ENCODE data around the gene CASP3. TPM values are rescaled to one million over a fixed set of nuclear protein-coding genes. Genes with fewer than 3 reads are reported as not detected.
"Not testable (repeated sequence)": the region's sequence is repeated elsewhere in the genome, so short reads cannot be mapped to it uniquely, and the experiment has no call there.

Gene CASP3
- total and polyA plus RNA-seq, 2 donors (not counting 1 experiment from before 2014, with no cell fraction given) = 26.4 to 41.1 TPM

DNA sequence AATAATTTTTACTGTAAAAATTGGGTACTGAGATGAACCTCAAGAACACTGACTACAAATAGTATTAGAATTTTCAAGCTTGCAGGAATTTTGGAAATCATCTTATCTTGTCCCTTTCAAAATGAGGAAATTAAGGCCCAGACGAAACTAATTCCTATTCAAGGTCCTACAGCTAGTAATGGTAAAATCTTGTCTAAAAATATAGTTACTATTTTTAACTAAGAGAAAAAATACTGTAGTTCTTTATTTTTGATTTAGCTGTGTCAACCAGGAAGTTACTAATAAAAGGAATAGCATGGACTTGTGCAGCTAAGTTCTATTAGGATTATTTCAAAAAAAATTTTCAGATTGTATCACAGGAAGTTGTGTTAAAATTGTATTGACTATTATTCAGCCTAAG is 13.0 kb upstream of the CASP3 start:
- H3K9ac ChIP-seq (ENCODE audit: insufficient read depth, low read length) = no peak overlapping the region
- DNase-seq (ENCODE audit: low read depth in 2 of 2) = no peak
- H3K79me2 ChIP-seq (ENCODE audit: control insufficient read depth, insufficient read depth, low read length) = no peaks in the 10 kb centered on the region
- H3K4me2 ChIP-seq (ENCODE audit: extremely low read depth, insufficient read depth, low read length) = no peak overlapping the region
- H3K27ac ChIP-seq (ENCODE audit: insufficient read depth, low read length) = no peak overlapping the region
- H3K9me3 ChIP-seq (ENCODE audit: control insufficient read depth, insufficient read depth, low read depth, low read length) = no peaks in the 10 kb centered on the region
- no peak overlapping the region for H3K4me3 ChIP-seq (replicated peaks in 1 of 4; ENCODE audit: control extremely low read depth in 1 of 4, insufficient read depth in 1 of 4, low read depth in 3 of 4, low read length in 4 of 4)
- TF ChIP-seq, protein P1, sequence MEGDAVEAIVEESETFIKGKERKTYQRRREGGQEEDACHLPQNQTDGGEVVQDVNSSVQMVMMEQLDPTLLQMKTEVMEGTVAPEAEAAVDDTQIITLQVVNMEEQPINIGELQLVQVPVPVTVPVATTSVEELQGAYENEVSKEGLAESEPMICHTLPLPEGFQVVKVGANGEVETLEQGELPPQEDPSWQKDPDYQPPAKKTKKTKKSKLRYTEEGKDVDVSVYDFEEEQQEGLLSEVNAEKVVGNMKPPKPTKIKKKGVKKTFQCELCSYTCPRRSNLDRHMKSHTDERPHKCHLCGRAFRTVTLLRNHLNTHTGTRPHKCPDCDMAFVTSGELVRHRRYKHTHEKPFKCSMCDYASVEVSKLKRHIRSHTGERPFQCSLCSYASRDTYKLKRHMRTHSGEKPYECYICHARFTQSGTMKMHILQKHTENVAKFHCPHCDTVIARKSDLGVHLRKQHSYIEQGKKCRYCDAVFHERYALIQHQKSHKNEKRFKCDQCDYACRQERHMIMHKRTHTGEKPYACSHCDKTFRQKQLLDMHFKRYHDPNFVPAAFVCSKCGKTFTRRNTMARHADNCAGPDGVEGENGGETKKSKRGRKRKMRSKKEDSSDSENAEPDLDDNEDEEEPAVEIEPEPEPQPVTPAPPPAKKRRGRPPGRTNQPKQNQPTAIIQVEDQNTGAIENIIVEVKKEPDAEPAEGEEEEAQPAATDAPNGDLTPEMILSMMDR (conservative IDR thresholded peaks at IDR 0.05 in 1 of 2, IDR thresholded peaks at IDR 0.05 in 1 of 2; ENCODE audit: low read depth in 1 of 2, low read length in 2 of 2) = no peak
- TF ChIP-seq EZH2 (IDR thresholded peaks at IDR 0.05; ENCODE audit: low read length, missing control alignments) = no peak
- H4K20me1 ChIP-seq (ENCODE audit: control insufficient read depth, extremely low read depth, insufficient read depth, low read length) = no peaks in the 10 kb centered on the region
- H3K27me3 ChIP-seq (ENCODE audit: control insufficient read depth, insufficient read depth, low read length) = no peaks in the 10 kb centered on the region
- no peaks in the 10 kb centered on the region for H3K4me1 ChIP-seq (ENCODE audit: control insufficient read depth, extremely low read depth, insufficient read depth, low read length)
- H2AFZ ChIP-seq (ENCODE audit: low read length) = no peak overlapping the region
- H3K36me3 ChIP-seq (ENCODE audit: control insufficient read depth, insufficient read depth, low read length) = no peaks in the 10 kb centered on the region

DNA sequence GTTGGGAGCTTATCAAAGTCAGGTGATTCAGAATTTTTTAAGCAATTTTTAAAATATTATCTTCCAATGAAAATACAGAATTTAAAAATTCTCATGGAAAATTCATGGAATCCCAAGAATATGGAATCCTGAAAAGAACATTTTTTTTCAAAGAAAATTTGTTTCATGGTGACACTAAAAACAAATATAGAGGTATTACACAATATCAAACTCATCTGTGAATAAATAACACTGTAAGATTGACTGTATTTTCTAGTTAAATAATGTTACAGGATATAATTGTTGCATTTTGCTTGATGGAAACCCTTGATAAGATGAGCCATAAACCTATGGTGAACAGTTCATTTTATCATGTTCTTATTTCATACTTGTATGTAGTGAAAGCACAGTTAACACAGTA is 11.7 kb upstream of the CASP3 start:
- no peak overlapping the region for H3K4me2 ChIP-seq (ENCODE audit: extremely low read depth, insufficient read depth, low read length)
- H4K20me1 ChIP-seq (ENCODE audit: control insufficient read depth, extremely low read depth, insufficient read depth, low read length) = no peaks in the 10 kb centered on the region
- H3K27ac ChIP-seq (ENCODE audit: insufficient read depth, low read length) = no peak overlapping the region
- no peak overlapping the region for H3K9ac ChIP-seq (ENCODE audit: insufficient read depth, low read length)
- H3K36me3 ChIP-seq (ENCODE audit: control insufficient read depth, insufficient read depth, low read length) = no peaks in the 10 kb centered on the region
- no peak overlapping the region for H2AFZ ChIP-seq (ENCODE audit: low read length)
- H3K4me1 ChIP-seq (ENCODE audit: control insufficient read depth, extremely low read depth, insufficient read depth, low read length) = no peaks in the 10 kb centered on the region
- no peak overlapping the region for H3K4me3 ChIP-seq (replicated peaks in 1 of 4; ENCODE audit: control extremely low read depth in 1 of 4, insufficient read depth in 1 of 4, low read depth in 3 of 4, low read length in 4 of 4)
- no peaks in the 10 kb centered on the region for H3K79me2 ChIP-seq (ENCODE audit: control insufficient read depth, insufficient read depth, low read length)
- DNase-seq (ENCODE audit: low read depth in 2 of 2) = no peak
- no peaks in the 10 kb centered on the region for H3K27me3 ChIP-seq (ENCODE audit: control insufficient read depth, insufficient read depth, low read length)
- no peaks in the 10 kb centered on the region for H3K9me3 ChIP-seq (ENCODE audit: control insufficient read depth, insufficient read depth, low read depth, low read length)
- TF ChIP-seq, protein P1 (conservative IDR thresholded peaks at IDR 0.05 in 1 of 2, IDR thresholded peaks at IDR 0.05 in 1 of 2; ENCODE audit: low read depth in 1 of 2, low read length in 2 of 2) = no peak
- no peak for TF ChIP-seq EZH2 (IDR thresholded peaks at IDR 0.05; ENCODE audit: low read length, missing control alignments)

DNA sequence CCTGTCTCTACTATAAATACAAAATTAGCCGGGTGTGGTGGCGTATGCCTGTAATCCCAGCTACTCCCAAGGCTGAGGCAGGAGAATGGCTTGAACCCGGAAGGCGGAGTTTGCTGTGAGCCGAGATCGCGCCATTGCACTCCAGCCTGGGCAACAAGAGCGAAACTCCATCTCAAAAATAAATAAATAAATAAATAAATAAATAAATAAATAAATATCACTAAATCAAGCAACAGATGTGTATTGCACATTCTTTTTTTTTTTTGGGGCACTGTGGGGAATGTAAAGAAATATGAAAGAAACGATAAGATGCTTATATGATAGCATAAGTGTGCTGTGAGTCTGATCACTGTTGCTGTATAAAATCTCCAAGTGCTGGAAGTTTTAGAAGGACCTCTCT is 8.6 kb upstream of the CASP3 start:
- not testable (repeated sequence) for H3K9ac ChIP-seq (ENCODE audit: insufficient read depth, low read length); H3K4me3 ChIP-seq (replicated peaks in 1 of 4; ENCODE audit: control extremely low read depth in 1 of 4, insufficient read depth in 1 of 4, low read depth in 3 of 4, low read length in 4 of 4); H3K79me2 ChIP-seq (ENCODE audit: control insufficient read depth, insufficient read depth, low read length); DNase-seq (ENCODE audit: low read depth in 2 of 2); H3K36me3 ChIP-seq (ENCODE audit: control insufficient read depth, insufficient read depth, low read length); H3K27ac ChIP-seq (ENCODE audit: insufficient read depth, low read length); H4K20me1 ChIP-seq (ENCODE audit: control insufficient read depth, extremely low read depth, insufficient read depth, low read length); H3K9me3 ChIP-seq (ENCODE audit: control insufficient read depth, insufficient read depth, low read depth, low read length); H3K4me2 ChIP-seq (ENCODE audit: extremely low read depth, insufficient read depth, low read length); H3K27me3 ChIP-seq (ENCODE audit: control insufficient read depth, insufficient read depth, low read length); H2AFZ ChIP-seq (ENCODE audit: low read length); H3K4me1 ChIP-seq (ENCODE audit: control insufficient read depth, extremely low read depth, insufficient read depth, low read length)
